SH-SY5Y (cell line): Measurements from ENCODE around the gene DLG2.

Experiments
- GATA2 ChIP-seq: IDR thresholded peaks from 2 replicates; pipeline ENCODE4 v1.6.1; 2011; ENCODE audit warnings: mild to moderate bottlenecking, low read depth, low read length
- GATA3 ChIP-seq: IDR thresholded peaks from 2 replicates; pipeline ENCODE4 v1.6.1; 2011; ENCODE audit warnings: low read depth, mild to moderate bottlenecking, low read length, moderate library complexity

- TF ChIP-seq GATA2 (no peak), GATA3 (no peak)
These were observed 55.1 kb downstream of the DLG2 start for GRCh38 chr11:85572056-85572455.
